ENCODE results near the gene CLK3. TPM values are rescaled to one million over a fixed set of nuclear protein-coding genes. Genes with fewer than 3 reads are reported as not detected.
A peak's percentile ranks its signal among the peaks of the same experiment; 100 is the strongest.

Gene CLK3
- total and polyA plus RNA-seq, 8 donors: 23.1 to 89.9 (median 29.8) TPM

- FAIRE-seq (no peak), ATAC-seq (no peak), DNase-seq (peak in 1 of 6 donors; percentile 20)
- H3K4me3 ChIP-seq: no peak overlapping the region
- H3K4me1 ChIP-seq: no peaks in the 10 kb centered on the region
- no peak for TF ChIP-seq CTCF (IDR thresholded peaks at IDR 0.05)
- WGBS, 2 donors: 79 to 93% methylated on average over 6 of the region's 6 CpGs
- intact Hi-C loops (cut with DNase I): loop anchor here in 2 of 3 donors (5.0 to 10.0 kb wide), 2 partner anchors 137 to 324 kb away; partner anchors contain the start of gene RPP25 (in 1 of the 2)
- no peaks in the 10 kb centered on the region for H3K9me3 ChIP-seq
- H3K27me3 ChIP-seq: no peaks in the 10 kb centered on the region
- no peak overlapping the region for H3K27ac ChIP-seq
- H3K36me3 ChIP-seq: peaks cover 10 to 58% (median 39%) of the 10 kb centered on the region in 3 donors
Observed at GRCh38 chr15:74630284-74631086, 14.8 kb downstream of the CLK3 start.

GRCh38 chr15:74631087-74631385 is 15.4 kb downstream of the CLK3 start:
- Histone ChIP-seq H3K9me3 (no peaks in the 10 kb centered on the region), H3K4me1 (no peaks in the 10 kb centered on the region), H3K27me3 (no peaks in the 10 kb centered on the region), H3K27ac (no peak overlapping the region), H3K36me3 (peaks cover 9 to 57% (median 35%) of the 10 kb centered on the region in 3 donors), H3K4me3 (no peak overlapping the region)
- no peak for TF ChIP-seq CTCF (IDR thresholded peaks at IDR 0.05)
- DNase-seq: peak in 1 of 6 donors; percentile 26
- no peak for FAIRE-seq
- 73 to 82% methylated on average over 3 of the region's 3 CpGs for WGBS, 2 donors
- intact Hi-C loops (cut with DNase I): loop anchor here in 2 of 3 donors (5.0 to 10.0 kb wide), 2 partner anchors 136 to 324 kb away; partner anchors contain the start of gene RPP25 (in 1 of the 2)
- ATAC-seq: no peak

GRCh38 chr15:74631408-74631807 is 15.8 kb downstream of the CLK3 start:
- H3K36me3 ChIP-seq: peaks cover 9 to 57% (median 34%) of the 10 kb centered on the region in 3 donors

GRCh38 chr15:74631935-74632560 is 16.4 kb downstream of the CLK3 start:
- Histone ChIP-seq H3K36me3 (peaks cover 9 to 57% (median 33%) of the 10 kb centered on the region in 3 donors), H3K9me3 (no peaks in the 10 kb centered on the region), H3K4me3 (no peak overlapping the region), H3K4me1 (no peaks in the 10 kb centered on the region), H3K27ac (no peak overlapping the region), H3K27me3 (no peaks in the 10 kb centered on the region)
- peak; percentile 32 to 79 (median 62) for TF ChIP-seq CTCF (IDR thresholded peaks at IDR 0.05)
- 72 to 73% methylated on average over 8 of the region's 8 CpGs for WGBS, 2 donors
- DNase-seq: peak in 3 of 6 donors; percentile 64 to 76 (median 72)
- FAIRE-seq: no peak
- ATAC-seq: peak; percentile 44 to 77 (median 70)
- intact Hi-C loops (cut with DNase I): loop anchor here in 2 of 3 donors (5.0 to 10.0 kb wide), 2 partner anchors 135 to 323 kb away; partner anchors contain the start of gene RPP25 (in 1 of the 2)

More at GRCh38 chr15:74631408-74631807, 15.8 kb downstream of the CLK3 start:
- Histone ChIP-seq H3K4me1 (no peaks in the 10 kb centered on the region), H3K9me3 (no peaks in the 10 kb centered on the region), H3K4me3 (no peak overlapping the region), H3K27ac (no peak overlapping the region), H3K27me3 (no peaks in the 10 kb centered on the region)
- no peak for TF ChIP-seq CTCF (IDR thresholded peaks at IDR 0.05)
- DNase-seq: peak in 1 of 6 donors; percentile 32
- intact Hi-C loops (cut with DNase I): loop anchor here in 2 of 3 donors (5.0 to 10.0 kb wide), 2 partner anchors 136 to 323 kb away; partner anchors contain the start of gene RPP25 (in 1 of the 2)
- no peak for ATAC-seq
- no peak for FAIRE-seq
- WGBS, 2 donors: 60 to 61% methylated on average over 3 of the region's 3 CpGs

Measured in pancreas (tissue), 10 donors.